HepG2 (cell line): ENCODE results near the gene ENG. TPM values are rescaled to one million over a fixed set of nuclear protein-coding genes. Genes with fewer than 3 reads are reported as not detected.

Experiments used
- ARNTL ChIP-seq: sonication (generic); formaldehyde crosslinking; IDR thresholded peaks from 2 replicates; pipeline ENCODE4 v1.4.0; 2020; ENCODE audit warnings: mild to moderate bottlenecking, missing genetic modification reagents
- JUND ChIP-seq: sonication (generic); formaldehyde crosslinking; IDR thresholded peaks from 2 replicates; pipeline ENCODE4 v1.8.0; 2022; ENCODE audit warnings: mild to moderate bottlenecking, missing genetic modification reagents
- KLF6 ChIP-seq: IDR thresholded peaks from 2 replicates; pipeline ENCODE4 v1.8.0; 2016; ENCODE audit warnings: missing biosample characterization, missing genetic modification reagents
- NRL ChIP-seq: sonication (generic); formaldehyde crosslinking; IDR thresholded peaks from 2 replicates; pipeline ENCODE4 v1.5.0; 2020; ENCODE audit warnings: missing genetic modification reagents, mild to moderate bottlenecking, moderate library complexity, borderline replicate concordance
- SP5 ChIP-seq: IDR thresholded peaks from 2 replicates; pipeline ENCODE4 v1.6.1; 2016; ENCODE audit warnings: low read depth, borderline replicate concordance
- TCF12 ChIP-seq, 2 experiments: fragments of 450-650 bp in 1 of 2; sonication (generic) in 1 of 2; formaldehyde crosslinking in 1 of 2; IDR thresholded peaks; 2 replicates each; pipeline versions ENCODE4 v1.6.1 to v1.8.0; 2017 to 2022; ENCODE audit warnings: antibody characterized with exemption in 1 of 2, mild to moderate bottlenecking in 1 of 2, missing genetic modification reagents in 1 of 2, moderate library complexity in 1 of 2
- YEATS2 ChIP-seq: sonication (generic); formaldehyde crosslinking; IDR thresholded peaks from 2 replicates; pipeline ENCODE4 v1.4.0; 2020; ENCODE audit warnings: missing genetic modification reagents, borderline replicate concordance
- ZBTB3 ChIP-seq: sonication (generic); formaldehyde crosslinking; IDR thresholded peaks from 2 replicates; pipeline ENCODE4 v1.4.0; 2020; ENCODE audit warnings: low read depth, mild to moderate bottlenecking, moderate library complexity, missing genetic modification reagents, borderline replicate concordance
- ZBTB42 ChIP-seq: sonication (generic); formaldehyde crosslinking; IDR thresholded peaks from 2 replicates; pipeline ENCODE4 v1.5.0; 2020; ENCODE audit warnings: mild to moderate bottlenecking, missing genetic modification reagents
- ZMYM3 ChIP-seq: sonication (generic); formaldehyde crosslinking; IDR thresholded peaks from 2 replicates; pipeline ENCODE4 v1.5.1; 2020; ENCODE audit warnings: mild to moderate bottlenecking, missing genetic modification reagents
- ZNF263 ChIP-seq: sonication (generic); formaldehyde crosslinking; IDR thresholded peaks from 2 replicates; pipeline ENCODE4 v1.4.0; 2020; ENCODE audit warnings: missing genetic modification reagents
- polyA plus RNA-seq, 8 experiments: library from polyadenylated mRNA; depleted of rRNA in 3 of 8; stranded (reverse) in 7 of 8; unstranded in 1 of 8; fragments of >200 nt; fragmentation: Illumina TruSeq in 4 of 8; extraction: Trizol in 4 of 8; gene quantifications; 2 replicates each; pipeline versions ENCODE4 v1.2.1 to v1.2.3, GENCODE V29; 2011 to 2016; ENCODE audit warnings: low read depth in 4 of 8, missing spikeins in 1 of 8, mixed read lengths in 1 of 8; ENCODE audit not compliant: insufficient read depth in 1 of 8
- total RNA-seq, 5 experiments: library from RNA; depleted of rRNA; stranded (reverse); fragments of >200 nt; fragmentation: Illumina TruSeq; extraction: Trizol; gene quantifications; 2 replicates each; pipeline ENCODE4 v1.2.3, GENCODE V29; 2016; ENCODE audit warnings: low read depth in 1 of 5
- TF ChIP-seq, protein P1 (sequence below): sonication (generic); formaldehyde crosslinking; IDR thresholded peaks from 2 replicates; pipeline ENCODE4 v1.5.0; 2020; ENCODE audit warnings: mild to moderate bottlenecking, missing genetic modification reagents, borderline replicate concordance
- TF ChIP-seq, protein P2 (sequence below): sonication (generic); formaldehyde crosslinking; IDR thresholded peaks from 2 replicates; pipeline ENCODE4 v1.4.0; 2020; ENCODE audit warnings: mild to moderate bottlenecking, missing genetic modification reagents, borderline replicate concordance
- TF ChIP-seq, protein P3 (sequence below), 2 experiments: sonication (generic) in 1 of 2; formaldehyde crosslinking in 1 of 2; IDR thresholded peaks; 2 replicates each; pipeline versions ENCODE4 v1.5.1 to v1.6.1; 2011 to 2020; ENCODE audit warnings: borderline replicate concordance in 1 of 2, low read depth in 1 of 2, low read length in 1 of 2, mild to moderate bottlenecking in 1 of 2, missing genetic modification reagents in 1 of 2, moderate library complexity in 1 of 2
- TF ChIP-seq, protein P4 (sequence below), 2 experiments: IDR thresholded peaks; 2 replicates each; pipeline ENCODE4 v1.6.1; 2011 to 2012; ENCODE audit warnings: low read length in 2 of 2, borderline replicate concordance in 1 of 2, low read depth in 1 of 2, mild to moderate bottlenecking in 1 of 2, moderate library complexity in 1 of 2

Gene ENG
- total and polyA plus RNA-seq, 2 of the 13 experiments (the other 11 are each of a cell fraction or from before 2014, with no cell fraction given), result 0.02 to 1.1 TPM

DNA sequence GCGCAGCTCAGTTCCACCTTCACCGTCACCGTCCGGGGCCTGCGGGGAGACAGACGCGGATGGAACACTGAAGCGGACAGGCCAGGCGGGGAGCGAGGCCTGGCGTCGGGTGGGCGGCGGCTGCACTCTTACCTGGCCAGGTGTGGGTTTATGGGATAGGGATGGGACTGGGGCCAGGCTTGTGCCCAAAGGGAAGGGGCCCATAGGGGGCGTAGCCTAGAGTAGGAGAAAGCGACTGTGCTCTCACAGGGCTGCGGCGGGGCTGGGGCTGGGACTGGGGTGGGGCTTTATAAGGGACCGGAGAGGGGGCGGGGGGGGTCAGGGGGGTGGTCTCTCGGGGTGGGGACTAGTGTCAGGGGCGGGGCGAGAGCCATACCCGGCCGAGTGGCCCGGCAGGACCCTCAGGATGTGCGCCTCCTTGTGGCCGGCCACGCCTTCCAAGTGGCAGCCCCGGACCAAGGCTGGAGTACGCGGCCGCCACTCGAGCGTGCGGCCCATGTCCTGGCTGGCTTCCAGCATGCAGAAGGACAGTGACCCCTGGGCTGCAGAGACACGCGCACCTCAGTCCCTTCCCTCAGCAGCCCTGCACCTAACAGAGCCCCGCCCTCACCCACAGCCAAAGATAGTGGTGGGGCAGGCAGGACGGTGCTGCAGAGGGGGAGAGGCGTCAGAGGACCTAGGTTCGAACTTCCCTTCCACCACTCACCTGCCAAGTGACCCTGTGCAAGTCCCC is 29.0 kb downstream of the ENG start (continued):
- TF ChIP-seq, protein P1, sequence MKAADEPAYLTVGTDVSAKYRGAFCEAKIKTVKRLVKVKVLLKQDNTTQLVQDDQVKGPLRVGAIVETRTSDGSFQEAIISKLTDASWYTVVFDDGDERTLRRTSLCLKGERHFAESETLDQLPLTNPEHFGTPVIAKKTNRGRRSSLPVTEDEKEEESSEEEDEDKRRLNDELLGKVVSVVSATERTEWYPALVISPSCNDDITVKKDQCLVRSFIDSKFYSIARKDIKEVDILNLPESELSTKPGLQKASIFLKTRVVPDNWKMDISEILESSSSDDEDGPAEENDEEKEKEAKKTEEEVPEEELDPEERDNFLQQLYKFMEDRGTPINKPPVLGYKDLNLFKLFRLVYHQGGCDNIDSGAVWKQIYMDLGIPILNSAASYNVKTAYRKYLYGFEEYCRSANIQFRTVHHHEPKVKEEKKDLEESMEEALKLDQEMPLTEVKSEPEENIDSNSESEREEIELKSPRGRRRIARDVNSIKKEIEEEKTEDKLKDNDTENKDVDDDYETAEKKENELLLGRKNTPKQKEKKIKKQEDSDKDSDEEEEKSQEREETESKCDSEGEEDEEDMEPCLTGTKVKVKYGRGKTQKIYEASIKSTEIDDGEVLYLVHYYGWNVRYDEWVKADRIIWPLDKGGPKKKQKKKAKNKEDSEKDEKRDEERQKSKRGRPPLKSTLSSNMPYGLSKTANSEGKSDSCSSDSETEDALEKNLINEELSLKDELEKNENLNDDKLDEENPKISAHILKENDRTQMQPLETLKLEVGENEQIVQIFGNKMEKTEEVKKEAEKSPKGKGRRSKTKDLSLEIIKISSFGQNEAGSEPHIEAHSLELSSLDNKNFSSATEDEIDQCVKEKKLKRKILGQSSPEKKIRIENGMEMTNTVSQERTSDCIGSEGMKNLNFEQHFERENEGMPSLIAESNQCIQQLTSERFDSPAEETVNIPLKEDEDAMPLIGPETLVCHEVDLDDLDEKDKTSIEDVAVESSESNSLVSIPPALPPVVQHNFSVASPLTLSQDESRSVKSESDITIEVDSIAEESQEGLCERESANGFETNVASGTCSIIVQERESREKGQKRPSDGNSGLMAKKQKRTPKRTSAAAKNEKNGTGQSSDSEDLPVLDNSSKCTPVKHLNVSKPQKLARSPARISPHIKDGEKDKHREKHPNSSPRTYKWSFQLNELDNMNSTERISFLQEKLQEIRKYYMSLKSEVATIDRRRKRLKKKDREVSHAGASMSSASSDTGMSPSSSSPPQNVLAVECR, result peak; percentile 62; the same call in 1 of the 2 replicates
- TF ChIP-seq ARNTL (CRISPR knock-in tag), result peak; percentile 72; the same call in 1 of the 2 replicates
- no peak for TF ChIP-seq ZBTB42 (CRISPR knock-in tag)
- no peak for TF ChIP-seq TCF12 (IDR thresholded peaks at IDR 0.05)
- TF ChIP-seq TCF12 (CRISPR knock-in tag; IDR thresholded peaks at IDR 0.05), result no peak
- TF ChIP-seq KLF6, result peak; percentile 60; the same call in 1 of the 2 replicates
- TF ChIP-seq, protein P2, sequence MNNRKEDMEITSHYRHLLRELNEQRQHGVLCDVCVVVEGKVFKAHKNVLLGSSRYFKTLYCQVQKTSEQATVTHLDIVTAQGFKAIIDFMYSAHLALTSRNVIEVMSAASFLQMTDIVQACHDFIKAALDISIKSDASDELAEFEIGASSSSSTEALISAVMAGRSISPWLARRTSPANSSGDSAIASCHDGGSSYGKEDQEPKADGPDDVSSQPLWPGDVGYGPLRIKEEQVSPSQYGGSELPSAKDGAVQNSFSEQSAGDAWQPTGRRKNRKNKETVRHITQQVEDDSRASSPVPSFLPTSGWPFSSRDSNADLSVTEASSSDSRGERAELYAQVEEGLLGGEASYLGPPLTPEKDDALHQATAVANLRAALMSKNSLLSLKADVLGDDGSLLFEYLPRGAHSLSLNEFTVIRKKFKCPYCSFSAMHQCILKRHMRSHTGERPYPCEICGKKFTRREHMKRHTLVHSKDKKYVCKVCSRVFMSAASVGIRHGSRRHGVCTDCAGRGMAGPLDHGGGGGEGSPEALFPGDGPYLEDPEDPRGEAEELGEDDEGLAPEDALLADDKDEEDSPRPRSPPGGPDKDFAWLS (CRISPR knock-in tag), result no peak
- TF ChIP-seq ZMYM3 (CRISPR knock-in tag), result peak; percentile 73; the same call in 1 of the 2 replicates
- TF ChIP-seq, protein P3, sequence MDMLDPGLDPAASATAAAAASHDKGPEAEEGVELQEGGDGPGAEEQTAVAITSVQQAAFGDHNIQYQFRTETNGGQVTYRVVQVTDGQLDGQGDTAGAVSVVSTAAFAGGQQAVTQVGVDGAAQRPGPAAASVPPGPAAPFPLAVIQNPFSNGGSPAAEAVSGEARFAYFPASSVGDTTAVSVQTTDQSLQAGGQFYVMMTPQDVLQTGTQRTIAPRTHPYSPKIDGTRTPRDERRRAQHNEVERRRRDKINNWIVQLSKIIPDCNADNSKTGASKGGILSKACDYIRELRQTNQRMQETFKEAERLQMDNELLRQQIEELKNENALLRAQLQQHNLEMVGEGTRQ (IDR thresholded peaks at IDR 0.05; ENCODE audit: low read depth, low read length), result no peak
- TF ChIP-seq, protein P3 (CRISPR knock-in tag; IDR thresholded peaks at IDR 0.05; ENCODE audit: borderline replicate concordance), result no peak
- no peak for TF ChIP-seq NRL (CRISPR knock-in tag)
- TF ChIP-seq, protein P4, sequence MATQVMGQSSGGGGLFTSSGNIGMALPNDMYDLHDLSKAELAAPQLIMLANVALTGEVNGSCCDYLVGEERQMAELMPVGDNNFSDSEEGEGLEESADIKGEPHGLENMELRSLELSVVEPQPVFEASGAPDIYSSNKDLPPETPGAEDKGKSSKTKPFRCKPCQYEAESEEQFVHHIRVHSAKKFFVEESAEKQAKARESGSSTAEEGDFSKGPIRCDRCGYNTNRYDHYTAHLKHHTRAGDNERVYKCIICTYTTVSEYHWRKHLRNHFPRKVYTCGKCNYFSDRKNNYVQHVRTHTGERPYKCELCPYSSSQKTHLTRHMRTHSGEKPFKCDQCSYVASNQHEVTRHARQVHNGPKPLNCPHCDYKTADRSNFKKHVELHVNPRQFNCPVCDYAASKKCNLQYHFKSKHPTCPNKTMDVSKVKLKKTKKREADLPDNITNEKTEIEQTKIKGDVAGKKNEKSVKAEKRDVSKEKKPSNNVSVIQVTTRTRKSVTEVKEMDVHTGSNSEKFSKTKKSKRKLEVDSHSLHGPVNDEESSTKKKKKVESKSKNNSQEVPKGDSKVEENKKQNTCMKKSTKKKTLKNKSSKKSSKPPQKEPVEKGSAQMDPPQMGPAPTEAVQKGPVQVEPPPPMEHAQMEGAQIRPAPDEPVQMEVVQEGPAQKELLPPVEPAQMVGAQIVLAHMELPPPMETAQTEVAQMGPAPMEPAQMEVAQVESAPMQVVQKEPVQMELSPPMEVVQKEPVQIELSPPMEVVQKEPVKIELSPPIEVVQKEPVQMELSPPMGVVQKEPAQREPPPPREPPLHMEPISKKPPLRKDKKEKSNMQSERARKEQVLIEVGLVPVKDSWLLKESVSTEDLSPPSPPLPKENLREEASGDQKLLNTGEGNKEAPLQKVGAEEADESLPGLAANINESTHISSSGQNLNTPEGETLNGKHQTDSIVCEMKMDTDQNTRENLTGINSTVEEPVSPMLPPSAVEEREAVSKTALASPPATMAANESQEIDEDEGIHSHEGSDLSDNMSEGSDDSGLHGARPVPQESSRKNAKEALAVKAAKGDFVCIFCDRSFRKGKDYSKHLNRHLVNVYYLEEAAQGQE (IDR thresholded peaks at IDR 0.05; ENCODE audit: borderline replicate concordance in 1 of 2, low read depth in 1 of 2, low read length in 2 of 2), result no peak
- TF ChIP-seq ZNF263, result no peak; the same call in 1 of the 2 replicates
- TF ChIP-seq SP5 (CRISPR knock-in tag), result peak; percentile 43
- no peak for TF ChIP-seq ZBTB3 (CRISPR knock-in tag)
- no peak for TF ChIP-seq JUND (CRISPR knock-in tag)
- peak; percentile 47; the same call in 1 of the 2 replicates for TF ChIP-seq YEATS2 (CRISPR knock-in tag)
